ENCODE results near the gene FCER1A. TPM values are rescaled to one million over a fixed set of nuclear protein-coding genes. Genes with fewer than 3 reads are reported as not detected.

The FCER1A gene
- total RNA-seq (not detected), polyA plus RNA-seq (not detected), total RNA-seq (0 reads per million in 6 experiments)

DNA sequence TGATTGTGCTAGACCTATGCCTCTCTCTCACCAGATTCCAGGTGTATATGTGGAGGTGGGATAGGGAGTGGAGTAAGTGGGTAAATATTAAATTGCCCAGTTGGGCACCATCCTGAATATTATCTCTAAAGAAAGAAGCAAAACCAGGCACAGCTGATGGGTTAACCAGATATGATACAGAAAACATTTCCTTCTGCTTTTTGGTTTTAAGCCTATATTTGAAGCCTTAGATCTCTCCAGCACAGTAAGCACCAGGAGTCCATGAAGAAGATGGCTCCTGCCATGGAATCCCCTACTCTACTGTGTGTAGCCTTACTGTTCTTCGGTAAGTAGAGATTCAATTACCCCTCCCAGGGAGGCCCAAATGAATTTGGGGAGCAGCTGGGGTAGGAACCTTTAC, at the start of gene FCER1A:
Gene FCER1A, plus strand, starts transcription at position 242 of the 400 bp plus-strand sequence. Its CDS starts 29 bp downstream, at position 271.
- Mint-ChIP-seq H3K27ac (peak within 1 kb of the TSS in 1 of 10 donors; percentile 1), H3K9me3 (no peaks in the 10 kb centered on the region), H3K36me3 (no peaks in the 10 kb centered on the region), H3K27me3 (peaks cover 13 to 65% (median 19%) of the 10 kb centered on the region in 5 donors), H3K4me1 (no peaks in the 10 kb centered on the region), H3K4me3 (no peak within 1 kb of the TSS)
- DNase-seq, result no peak
- POLR2A ChIA-PET, result no interaction called here
- ATAC-seq, result no peak

DNA sequence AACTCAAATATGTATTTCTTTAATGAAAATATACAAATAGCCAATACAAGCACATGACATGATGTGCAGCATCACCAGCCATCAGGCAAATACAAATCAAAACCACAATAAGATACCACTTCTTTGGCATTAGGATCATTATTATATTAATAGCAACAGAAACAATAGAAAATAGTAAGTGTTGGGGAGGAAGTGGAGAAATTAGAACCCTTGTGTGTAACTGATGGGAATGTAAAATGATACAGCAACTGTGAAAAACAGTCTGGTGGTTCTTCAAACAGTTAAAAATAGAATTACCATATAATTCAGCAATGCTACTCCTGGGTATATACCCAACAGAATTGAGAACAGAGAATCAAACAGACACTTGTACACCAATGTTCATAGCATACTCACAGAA, 40.8 kb upstream of the FCER1A start:
- DNase-seq (no peak), ATAC-seq (no peak)
- peaks cover 0 to 3% (median 1%) of the 10 kb centered on the region in 4 donors for H3K4me1 Mint-ChIP-seq
- peaks cover 0 to 6% (median 2%) of the 10 kb centered on the region in 9 donors for H3K9me3 Mint-ChIP-seq
- peaks cover 7 to 19% (median 13%) of the 10 kb centered on the region in 5 donors for H3K27me3 Mint-ChIP-seq
- H3K4me3 Mint-ChIP-seq, result no peak overlapping the region
- POLR2A ChIA-PET, result no interaction called here
- no peak overlapping the region for H3K27ac Mint-ChIP-seq
- H3K36me3 Mint-ChIP-seq, result no peaks in the 10 kb centered on the region

DNA sequence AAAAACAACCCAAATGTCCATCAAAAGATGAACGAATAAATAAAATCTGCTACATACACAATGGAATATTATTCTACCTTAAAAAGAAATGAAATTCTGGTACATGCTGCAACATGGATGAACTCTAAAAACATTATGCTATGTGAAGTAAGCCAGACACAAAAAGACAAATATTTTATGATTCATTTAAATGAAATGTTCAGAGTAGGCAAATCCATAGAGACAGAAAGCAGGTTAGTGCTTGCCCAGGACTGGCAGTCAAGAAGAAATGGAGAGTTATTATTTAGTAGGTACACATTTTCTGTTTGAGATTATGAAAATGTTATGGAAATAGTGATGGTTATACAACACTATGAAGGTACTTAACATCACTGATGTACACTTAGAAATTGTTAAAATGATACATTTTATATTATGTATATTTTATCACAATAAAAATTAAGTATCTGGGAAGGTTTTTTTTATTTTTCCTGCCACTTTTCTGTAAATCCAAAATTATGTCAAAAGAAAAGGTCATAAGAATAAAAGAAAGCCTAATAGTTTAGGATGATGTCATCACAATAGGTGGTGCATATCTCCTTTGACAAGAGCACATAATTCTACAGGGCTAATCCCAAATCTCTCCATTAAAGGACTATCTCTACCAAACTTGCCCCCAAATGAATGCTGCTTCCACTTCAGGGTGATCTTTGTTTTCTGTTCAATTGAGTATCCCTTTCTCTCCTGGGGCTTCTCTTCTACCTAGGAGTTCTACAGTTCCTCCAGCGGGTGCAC, 40.2 kb upstream of the FCER1A start:
- peaks cover 7 to 25% (median 13%) of the 10 kb centered on the region in 5 donors for H3K27me3 Mint-ChIP-seq
- peaks cover 2 to 9% (median 5%) of the 10 kb centered on the region in 4 donors for H3K4me1 Mint-ChIP-seq
- POLR2A ChIA-PET, result no interaction called here
- no peak overlapping the region for H3K4me3 Mint-ChIP-seq
- H3K36me3 Mint-ChIP-seq, result peaks cover 0 to 4% (median 0%) of the 10 kb centered on the region in 3 donors
- no peak overlapping the region for H3K27ac Mint-ChIP-seq
- no peak for DNase-seq
- no peak for ATAC-seq
- H3K9me3 Mint-ChIP-seq, result peaks cover 0 to 6% (median under 1%) of the 10 kb centered on the region in 9 donors

DNA sequence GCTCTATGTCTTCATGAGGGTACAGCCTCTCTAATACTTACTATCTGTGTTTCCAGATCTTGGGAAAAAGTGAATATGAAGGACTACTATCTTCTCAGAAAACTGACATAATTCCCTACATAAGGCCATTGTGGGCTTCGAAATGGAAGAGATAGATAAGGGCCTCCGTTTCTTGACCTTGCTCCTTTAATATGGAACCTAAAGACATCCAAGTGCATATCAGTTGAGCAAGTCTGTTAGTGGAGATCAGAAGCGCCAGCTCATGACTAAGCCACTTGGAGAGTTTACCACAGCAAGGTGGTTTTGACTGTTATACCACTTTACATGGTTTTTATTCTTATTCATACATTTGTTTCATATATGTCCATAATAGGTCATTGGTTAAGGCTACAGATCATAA, 35.3 kb upstream of the FCER1A start:
- H3K36me3 Mint-ChIP-seq, result peaks cover 0 to 11% (median 0%) of the 10 kb centered on the region in 3 donors
- H3K27me3 Mint-ChIP-seq, result peaks cover 20 to 50% (median 34%) of the 10 kb centered on the region in 5 donors

DNA sequence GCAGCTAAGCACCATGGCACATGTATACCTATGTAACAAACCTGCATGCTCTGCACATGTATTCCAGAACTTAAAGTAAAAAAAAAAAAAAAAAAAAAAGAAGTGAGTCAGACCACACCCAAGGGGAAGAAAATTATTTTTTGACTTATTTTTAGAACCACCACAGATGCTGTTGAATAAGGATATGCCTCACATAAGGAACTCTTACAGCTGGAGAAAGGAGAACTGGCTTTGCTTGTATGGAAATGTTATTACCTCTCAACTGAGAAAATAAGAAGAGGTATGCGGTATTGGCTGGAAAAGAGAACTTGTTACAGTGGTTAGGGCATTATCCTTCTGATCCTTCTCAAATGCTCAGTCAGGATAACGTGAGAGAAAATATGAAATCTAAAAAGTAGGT, 27.5 kb upstream of the FCER1A start:
- Mint-ChIP-seq H3K36me3 (no peaks in the 10 kb centered on the region), H3K27me3 (peaks cover 17 to 43% (median 30%) of the 10 kb centered on the region in 5 donors), H3K4me1 (no peaks in the 10 kb centered on the region), H3K27ac (no peak overlapping the region), H3K4me3 (no peak overlapping the region), H3K9me3 (peaks cover 0 to 8% (median 0%) of the 10 kb centered on the region in 9 donors)
- DNase-seq, result no peak
- POLR2A ChIA-PET, result no interaction called here
- ATAC-seq, result no peak

More for the DNA sequence above, 35.3 kb upstream of the FCER1A start:
- Mint-ChIP-seq H3K9me3 (peaks cover 0 to 9% (median 0%) of the 10 kb centered on the region in 9 donors), H3K27ac (peak overlapping the region in 1 of 10 donors; percentile 29), H3K4me3 (no peak overlapping the region), H3K4me1 (peaks cover 2 to 10% (median 6%) of the 10 kb centered on the region in 4 donors)
- no peak for DNase-seq
- ATAC-seq, result no peak
- POLR2A ChIA-PET, result no interaction called here

DNA sequence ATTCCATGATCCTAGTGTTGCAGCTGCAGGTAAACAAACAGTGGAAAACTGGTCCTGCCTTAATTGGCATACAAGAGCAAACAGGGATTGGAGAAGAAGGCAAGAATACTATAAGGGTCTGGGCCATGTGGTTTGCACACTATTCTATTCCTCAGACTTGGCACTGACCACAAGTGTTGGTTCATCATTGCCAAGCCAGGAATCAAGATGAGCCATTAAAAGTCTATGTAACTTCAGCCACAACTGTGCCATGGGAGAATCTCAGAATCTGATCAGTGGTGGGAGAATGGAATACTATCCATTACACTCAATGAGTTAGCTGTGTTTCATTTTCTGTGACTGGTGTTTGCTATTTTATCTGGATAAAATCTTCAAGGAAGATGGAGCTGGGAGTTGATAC, 26.2 kb upstream of the FCER1A start:
- peaks cover 0 to 6% (median 0%) of the 10 kb centered on the region in 9 donors for H3K9me3 Mint-ChIP-seq
- H3K4me1 Mint-ChIP-seq, result no peaks in the 10 kb centered on the region
- H3K36me3 Mint-ChIP-seq, result no peaks in the 10 kb centered on the region
- peaks cover 12 to 35% (median 21%) of the 10 kb centered on the region in 5 donors for H3K27me3 Mint-ChIP-seq
- ATAC-seq (no peak), DNase-seq (no peak)
- POLR2A ChIA-PET, result no interaction called here
- no peak overlapping the region for H3K4me3 Mint-ChIP-seq
- no peak overlapping the region for H3K27ac Mint-ChIP-seq

DNA sequence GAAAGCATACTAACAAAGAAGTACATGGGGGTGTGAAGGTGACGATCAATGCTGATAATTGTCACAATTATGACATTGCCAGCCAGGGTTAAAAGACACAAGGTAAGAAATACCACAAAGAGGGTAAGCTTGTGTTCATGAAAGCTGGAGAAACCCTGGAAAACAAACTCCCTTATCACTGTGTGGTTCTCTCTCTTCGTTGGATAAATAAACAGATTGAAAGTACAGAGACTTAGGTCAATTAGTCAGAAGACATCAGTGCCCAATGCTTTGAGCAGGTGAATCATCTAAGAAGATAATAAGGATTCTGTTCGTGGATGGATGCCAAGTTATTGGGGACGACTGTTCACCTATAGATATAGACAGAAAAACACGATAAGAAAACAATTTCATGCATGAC, 22.4 kb upstream of the FCER1A start:
- H3K4me3 Mint-ChIP-seq, result no peak overlapping the region
- H3K9me3 Mint-ChIP-seq, result no peaks in the 10 kb centered on the region
- no peak for DNase-seq
- H3K36me3 Mint-ChIP-seq, result no peaks in the 10 kb centered on the region
- peaks cover 12 to 22% (median 16%) of the 10 kb centered on the region in 5 donors for H3K27me3 Mint-ChIP-seq
- H3K4me1 Mint-ChIP-seq, result no peaks in the 10 kb centered on the region
- H3K27ac Mint-ChIP-seq, result no peak overlapping the region
- ATAC-seq, result no peak
- POLR2A ChIA-PET, result no interaction called here

DNA sequence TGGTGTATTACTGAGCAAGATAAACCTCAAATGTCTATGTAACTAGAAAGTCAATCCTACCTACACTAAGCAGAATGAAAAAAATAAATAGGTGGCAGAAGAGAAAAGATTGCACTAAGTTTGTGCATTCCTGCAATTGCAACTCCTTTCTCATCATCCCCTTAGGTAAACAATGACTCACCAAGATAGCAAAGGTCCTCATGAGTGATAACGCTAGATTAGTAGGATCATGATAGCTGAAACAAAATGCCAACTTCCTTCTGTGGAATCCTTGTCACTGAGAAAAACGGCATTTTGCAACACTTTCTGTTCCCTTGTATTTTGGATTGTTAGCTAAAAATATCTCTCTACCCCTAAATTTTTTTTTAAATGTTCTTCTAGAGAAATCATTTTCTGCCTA, 20.0 kb upstream of the FCER1A start:
- Mint-ChIP-seq H3K9me3 (no peaks in the 10 kb centered on the region), H3K27ac (no peak overlapping the region), H3K4me3 (no peak overlapping the region), H3K27me3 (peaks cover 9 to 17% (median 13%) of the 10 kb centered on the region in 5 donors), H3K4me1 (no peaks in the 10 kb centered on the region), H3K36me3 (no peaks in the 10 kb centered on the region)
- ATAC-seq (no peak), DNase-seq (no peak)
- POLR2A ChIA-PET, result no interaction called here

DNA sequence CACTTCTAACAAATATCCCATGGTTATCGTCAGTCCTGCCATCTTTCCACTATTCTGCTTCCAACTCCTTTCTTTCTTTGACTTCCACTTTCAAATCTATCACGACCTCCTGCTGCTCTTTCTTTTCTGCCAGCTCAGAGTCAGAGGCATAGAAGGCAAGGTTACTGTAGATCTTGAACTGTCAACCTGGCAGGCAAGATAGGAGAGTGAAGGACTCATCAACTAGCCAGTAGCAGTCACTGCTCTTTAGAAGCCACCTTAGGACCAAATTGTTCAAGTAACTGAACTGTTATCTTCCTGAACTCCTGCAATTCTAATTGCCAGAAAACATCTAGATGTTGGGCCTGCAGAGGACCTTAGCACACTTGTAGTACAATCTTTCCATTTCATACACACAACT, 13.1 kb upstream of the FCER1A start:
- H3K9me3 Mint-ChIP-seq, result no peaks in the 10 kb centered on the region
- H3K27ac Mint-ChIP-seq, result no peak overlapping the region
- POLR2A ChIA-PET, result no interaction called here
- peaks cover 3 to 30% (median 22%) of the 10 kb centered on the region in 5 donors for H3K27me3 Mint-ChIP-seq
- no peak overlapping the region for H3K4me3 Mint-ChIP-seq
- H3K4me1 Mint-ChIP-seq, result peaks cover 0 to 2% (median 0%) of the 10 kb centered on the region in 4 donors
- DNase-seq (no peak), ATAC-seq (no peak)
- no peaks in the 10 kb centered on the region for H3K36me3 Mint-ChIP-seq

DNA sequence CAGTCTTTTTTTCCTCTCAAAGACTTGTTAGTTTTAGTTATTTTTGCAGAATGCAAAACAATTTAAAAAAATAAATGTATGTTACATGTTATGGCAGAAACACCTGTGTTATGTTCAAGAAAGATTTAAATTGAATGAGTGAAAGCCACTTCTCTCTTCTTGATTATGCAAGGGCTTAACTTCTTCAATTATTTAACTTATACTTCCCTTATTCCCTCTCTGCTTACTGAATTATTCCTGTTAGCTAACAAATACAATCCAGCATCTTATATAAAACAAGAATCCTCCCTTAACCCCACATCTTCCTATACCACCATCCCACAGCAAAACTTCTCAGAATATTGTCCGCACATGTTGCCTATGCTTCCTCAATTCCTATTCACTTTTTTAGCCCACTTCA, 10.7 kb upstream of the FCER1A start:
- no peaks in the 10 kb centered on the region for H3K9me3 Mint-ChIP-seq
- DNase-seq (no peak), ATAC-seq (no peak)
- peaks cover 0 to 2% (median 0%) of the 10 kb centered on the region in 4 donors for H3K4me1 Mint-ChIP-seq
- H3K36me3 Mint-ChIP-seq, result no peaks in the 10 kb centered on the region
- POLR2A ChIA-PET, result no interaction called here
- H3K27ac Mint-ChIP-seq, result no peak overlapping the region
- peaks cover 5 to 30% (median 21%) of the 10 kb centered on the region in 5 donors for H3K27me3 Mint-ChIP-seq
- H3K4me3 Mint-ChIP-seq, result no peak overlapping the region

DNA sequence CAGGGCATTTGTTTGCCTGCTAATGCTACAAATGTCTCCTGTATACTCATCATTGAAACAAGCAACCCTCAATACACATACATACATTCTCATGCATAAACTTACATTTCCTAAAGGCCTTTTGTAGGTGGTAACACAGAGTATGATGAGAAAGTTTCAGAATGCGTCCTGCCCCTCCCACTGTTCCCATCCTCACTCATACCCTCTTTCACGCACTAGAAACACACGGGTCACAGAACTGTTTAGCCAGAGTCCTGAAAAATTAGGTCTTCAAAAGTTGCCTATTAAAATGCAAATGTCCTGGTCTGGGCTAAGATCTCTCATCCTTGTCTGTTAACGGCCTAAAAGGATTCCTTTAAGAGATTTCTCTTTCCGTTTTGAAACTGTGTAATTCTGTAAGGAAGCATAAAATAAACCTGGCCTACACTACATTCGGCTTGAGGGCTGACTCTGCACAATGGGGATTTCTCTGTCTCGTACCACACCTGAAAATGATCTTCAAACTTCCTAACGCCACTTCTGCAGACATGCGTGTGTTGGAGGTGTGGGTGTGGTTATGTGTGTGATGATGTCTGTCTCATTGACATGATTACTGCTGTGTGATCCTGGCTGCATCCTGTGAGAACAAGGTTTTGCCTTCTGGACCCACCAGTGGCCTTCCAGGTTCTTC, 5.3 kb upstream of the FCER1A start:
- Mint-ChIP-seq H3K9me3 (no peaks in the 10 kb centered on the region), H3K36me3 (no peaks in the 10 kb centered on the region), H3K4me1 (no peaks in the 10 kb centered on the region), H3K27ac (no peak overlapping the region), H3K4me3 (no peak overlapping the region), H3K27me3 (peaks cover 6 to 26% (median 10%) of the 10 kb centered on the region in 5 donors)
- no peak for ATAC-seq
- DNase-seq, result no peak
- POLR2A ChIA-PET, result no interaction called here

DNA sequence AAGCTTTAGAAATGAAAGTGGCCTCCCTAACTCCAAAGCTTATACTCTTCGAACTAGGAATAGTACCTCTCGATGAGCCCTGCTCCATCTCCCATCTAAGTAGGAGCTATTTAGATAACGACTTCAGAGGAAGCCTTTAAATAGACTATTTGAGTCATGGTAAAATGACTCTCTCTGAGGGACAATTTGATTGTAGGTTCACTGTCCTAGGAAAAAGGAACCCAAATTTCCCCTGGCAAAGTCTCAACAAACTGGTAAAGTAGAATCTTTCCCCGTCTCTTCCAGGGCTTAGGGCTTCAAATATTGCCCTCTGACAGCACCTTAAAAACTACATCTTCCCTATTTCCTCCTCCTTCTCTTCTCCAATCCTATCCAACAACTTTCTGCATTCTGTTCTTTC, 2.0 kb upstream of the FCER1A start:
- POLR2A ChIA-PET, result no interaction called here
- H3K27me3 Mint-ChIP-seq, result peaks cover 7 to 48% (median 14%) of the 10 kb centered on the region in 5 donors
- no peaks in the 10 kb centered on the region for H3K9me3 Mint-ChIP-seq
- H3K4me1 Mint-ChIP-seq, result no peaks in the 10 kb centered on the region
- H3K27ac Mint-ChIP-seq, result no peak overlapping the region
- no peaks in the 10 kb centered on the region for H3K36me3 Mint-ChIP-seq
- DNase-seq (no peak), ATAC-seq (no peak)
- H3K4me3 Mint-ChIP-seq, result no peak overlapping the region

DNA sequence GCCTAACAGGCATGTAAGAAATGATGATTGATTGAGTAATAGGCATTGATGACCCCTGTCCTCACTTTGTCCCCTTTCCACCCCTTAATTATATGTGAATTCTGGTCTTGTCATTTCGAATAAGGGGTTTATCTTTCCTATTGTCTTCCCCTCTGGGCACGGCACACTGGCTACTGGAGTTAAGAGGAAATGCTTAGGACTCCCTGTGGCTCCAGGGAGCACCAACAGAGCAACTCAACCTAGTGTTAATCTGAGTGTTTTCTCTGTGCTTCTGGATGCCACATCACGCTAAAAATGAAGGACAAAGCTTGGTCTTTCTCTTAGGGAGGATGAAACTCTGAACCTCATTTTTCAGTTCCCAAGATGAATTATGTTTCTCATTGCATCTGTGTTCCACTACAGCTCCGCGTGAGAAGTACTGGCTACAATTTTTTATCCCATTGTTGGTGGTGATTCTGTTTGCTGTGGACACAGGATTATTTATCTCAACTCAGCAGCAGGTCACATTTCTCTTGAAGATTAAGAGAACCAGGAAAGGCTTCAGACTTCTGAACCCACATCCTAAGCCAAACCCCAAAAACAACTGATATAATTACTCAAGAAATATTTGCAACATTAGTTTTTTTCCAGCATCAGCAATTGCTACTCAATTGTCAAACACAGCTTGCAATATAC, 5.3 kb downstream of the FCER1A start:
- H3K27me3 Mint-ChIP-seq, result peaks cover 15 to 50% (median 18%) of the 10 kb centered on the region in 5 donors
- POLR2A ChIA-PET, result no interaction called here
- no peak overlapping the region for H3K4me3 Mint-ChIP-seq
- H3K9me3 Mint-ChIP-seq, result no peaks in the 10 kb centered on the region
- H3K4me1 Mint-ChIP-seq, result no peaks in the 10 kb centered on the region
- ATAC-seq, result no peak
- DNase-seq, result no peak
- H3K36me3 Mint-ChIP-seq, result no peaks in the 10 kb centered on the region
- no peak overlapping the region for H3K27ac Mint-ChIP-seq
